Measurements from ENCODE around the gene GPR137C.

DNA sequence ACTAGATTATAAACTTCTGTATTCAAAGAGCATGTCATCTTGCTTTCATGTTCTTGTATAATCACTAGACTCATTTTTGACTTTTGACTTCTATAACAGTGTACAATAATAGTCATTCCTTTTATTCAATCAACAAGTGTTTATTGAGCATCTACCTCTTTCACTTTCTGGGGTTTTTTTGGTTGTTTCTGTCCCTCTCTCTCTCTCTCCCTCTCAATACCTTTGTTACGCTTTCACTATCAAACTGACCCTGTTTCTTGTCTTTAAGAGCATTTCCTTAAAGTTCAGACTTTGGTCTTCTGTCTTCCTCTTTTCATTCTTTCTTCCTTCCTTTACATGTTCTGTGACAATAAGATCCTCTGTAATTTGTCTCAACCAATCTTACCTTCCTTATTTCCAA is 49.5 kb downstream of the GPR137C start:
- TF ChIP-seq POLR2A (IDR thresholded peaks at IDR 0.05) (no peak), CTCF (IDR thresholded peaks at IDR 0.05) (no peak)
